Fibroblast of pulmonary artery (primary cell): ENCODE data around the gene B4GALT4.
"Not testable (repeated sequence)": the region's sequence is repeated elsewhere in the genome, so short reads cannot be mapped to it uniquely, and the experiment has no call there.

Experiments used
- DNase-seq: peaks from one replicate; pipeline ENCODE4 v3.0.0-alpha.2; 2010; ENCODE audit warnings: low read depth
- H3K4me3 ChIP-seq: replicated peaks from 2 replicates; pipeline ENCODE4 v1.5.1; 2011; ENCODE audit warnings: low read depth, mild to moderate bottlenecking, control low read depth, low read length, moderate library complexity
- CTCF ChIP-seq: IDR thresholded peaks from 2 replicates; pipeline ENCODE4 v1.5.1; 2011; ENCODE audit warnings: mild to moderate bottlenecking, control low read depth, low read length, inconsistent platforms; ENCODE audit errors: missing control alignments

B4GALT4 gene

GRCh38 chr3:119170821-119171220 is 69.9 kb downstream of the B4GALT4 start:
- no peak for DNase-seq
- TF ChIP-seq CTCF: no peak
- no peak overlapping the region for H3K4me3 ChIP-seq

GRCh38 chr3:119164745-119165144 is 75.9 kb downstream of the B4GALT4 start:
- not testable (repeated sequence) for DNase-seq, H3K4me3 ChIP-seq
